HG03342 (cell line): Measurements from ENCODE around the gene MYOM1.
A peak's percentile ranks its signal among the peaks of the same experiment; 100 is the strongest.
"Not testable (repeated sequence)": the region's sequence is repeated elsewhere in the genome, so short reads cannot be mapped to it uniquely, and the experiment has no call there.

Source experiments
- ATAC-seq: cut with Tn5 transposase; IDR thresholded peaks from one replicate; pipeline ENCODE4 v1.9.1; 2021; ENCODE audit warnings: mild to moderate bottlenecking, moderate library complexity; ENCODE audit not compliant: unreplicated experiment

MYOM1 gene

DNA sequence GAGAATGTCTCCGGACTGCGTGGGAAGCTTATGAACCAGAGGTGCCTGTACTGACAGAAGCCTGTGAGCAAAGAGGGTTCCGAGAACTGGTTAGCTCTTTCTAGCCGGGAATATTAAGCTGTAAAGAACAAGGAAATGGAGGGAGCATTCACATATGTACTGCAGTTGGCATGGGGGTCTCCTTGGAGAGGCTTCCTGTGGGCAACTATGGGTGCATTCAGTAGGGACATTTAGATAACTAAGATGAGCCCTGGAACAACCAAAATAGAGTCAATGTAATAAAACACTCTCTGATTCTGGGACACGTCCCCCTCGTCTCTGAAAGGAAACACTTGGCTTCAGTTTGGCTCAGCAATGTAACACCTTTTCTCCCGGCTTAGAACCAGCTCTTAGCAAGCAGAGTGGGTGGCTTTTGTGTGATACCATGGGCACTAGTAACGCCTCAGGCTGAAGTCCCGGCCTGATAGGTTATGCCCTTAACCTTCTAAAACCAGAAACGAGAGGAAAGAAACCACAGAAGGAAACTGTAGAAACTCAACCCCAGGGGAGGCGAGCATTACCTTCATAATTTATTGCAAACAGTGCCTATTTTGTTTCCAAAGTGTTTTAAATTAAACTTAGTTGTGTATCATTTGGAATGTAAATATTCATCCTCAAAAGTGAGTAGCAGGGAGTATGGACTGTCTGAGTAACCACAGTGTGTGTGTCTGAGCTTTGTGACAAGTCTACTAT, 158.0 kb downstream of the MYOM1 start:
- no peak for ATAC-seq

- ATAC-seq: peak; percentile 50
Measured at GRCh38 chr18:3060667-3061580, 158.8 kb downstream of the MYOM1 start.

DNA sequence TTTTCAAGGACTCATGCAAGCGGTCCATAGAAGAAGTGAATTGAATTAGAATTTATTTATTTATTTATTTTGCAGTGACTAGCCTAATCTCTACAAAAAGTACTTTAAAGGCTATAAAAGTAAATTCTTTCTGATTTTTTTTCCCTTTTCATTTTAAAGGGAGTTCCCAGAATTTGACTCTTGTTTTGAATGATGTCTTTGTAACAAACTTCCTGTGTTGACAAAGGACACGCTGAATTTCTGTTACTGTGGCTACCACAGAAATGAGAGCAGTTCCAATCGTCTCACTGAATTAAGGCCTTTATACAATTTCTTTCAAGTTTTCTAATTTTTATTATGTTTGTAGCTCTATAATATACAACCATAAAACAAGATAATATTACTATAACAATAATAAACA, 160.5 kb downstream of the MYOM1 start:
- no peak for ATAC-seq

DNA sequence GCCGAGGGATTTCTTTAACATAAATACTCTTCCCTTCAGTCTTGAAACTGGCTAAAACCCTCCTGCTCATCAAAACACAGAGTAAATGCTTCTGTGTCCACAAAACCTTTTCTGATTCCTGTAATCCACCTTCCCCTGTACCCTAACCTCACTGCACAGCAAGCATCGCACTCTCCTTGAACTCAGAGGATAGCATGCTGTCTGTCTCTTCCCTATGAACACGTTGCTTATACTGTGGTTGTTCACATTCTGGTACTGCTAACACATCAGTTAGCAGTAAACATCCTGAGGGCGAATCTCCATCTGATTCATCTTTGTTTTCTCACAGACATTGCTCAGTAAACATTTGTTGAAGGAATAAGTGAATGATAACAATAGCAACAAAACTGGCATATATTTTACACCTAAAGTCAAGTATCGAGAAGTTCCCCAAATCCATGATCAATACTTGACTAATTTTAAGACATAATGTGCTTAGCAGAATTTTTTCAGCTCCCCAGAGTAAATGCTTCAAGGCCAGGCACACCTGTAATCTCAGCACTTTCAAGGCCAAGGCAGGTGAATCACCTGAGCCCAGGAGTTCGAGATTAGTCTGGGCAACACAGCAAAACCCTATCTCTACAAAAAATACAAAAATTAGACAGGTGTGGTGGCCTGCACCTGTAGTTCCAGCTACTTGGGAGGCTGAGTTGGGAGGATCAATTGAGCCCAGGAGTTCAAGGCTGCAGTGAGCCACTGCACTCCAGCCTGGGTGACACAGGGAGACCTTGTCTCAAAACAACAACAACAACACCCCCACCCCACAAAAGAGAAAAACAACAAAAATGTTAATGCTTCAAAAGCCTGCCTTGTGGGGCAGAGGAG, 161.2 kb downstream of the MYOM1 start:
- ATAC-seq: no peak

DNA sequence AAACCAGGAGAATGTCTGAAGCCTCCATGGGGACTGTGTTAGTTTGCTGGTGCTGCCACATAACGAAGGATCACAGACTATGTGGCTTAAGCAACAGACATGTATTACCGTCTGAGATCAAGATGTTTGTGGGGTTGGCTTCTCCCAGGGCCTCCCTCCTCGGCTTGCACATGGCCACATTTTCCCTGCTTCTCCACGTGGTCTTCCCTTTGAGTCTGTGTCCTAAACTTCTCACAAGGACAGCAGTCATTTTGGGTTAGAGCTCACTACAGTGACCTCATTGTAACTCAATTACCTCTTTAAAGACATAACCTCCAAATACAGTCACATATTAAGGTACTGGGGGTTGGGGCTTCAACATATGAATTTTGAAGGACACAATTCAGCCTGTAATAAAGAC, 162.2 kb downstream of the MYOM1 start:
- ATAC-seq: no peak

DNA sequence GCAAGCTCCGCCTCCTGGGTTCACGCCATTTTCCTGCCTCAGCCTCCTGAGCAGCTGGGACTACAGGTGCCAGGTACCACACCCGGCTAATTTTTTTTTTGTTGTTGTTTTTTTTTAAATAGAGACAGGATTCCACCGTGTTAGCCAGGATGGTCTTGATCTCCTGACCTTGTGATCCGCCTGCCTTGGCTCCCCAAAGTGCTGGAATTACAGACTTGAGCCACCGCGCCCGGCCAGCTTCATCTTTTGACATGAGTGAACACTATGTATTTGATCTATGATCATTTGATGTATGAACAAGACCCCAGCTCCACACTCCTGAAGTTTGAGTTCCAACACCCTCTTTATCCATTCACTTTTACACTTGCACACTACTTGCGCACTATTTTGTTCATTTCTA, 163.5 kb downstream of the MYOM1 start:
- no peak for ATAC-seq

- ATAC-seq: no peak
Measured at GRCh38 chr18:3055816-3056215, 164.0 kb downstream of the MYOM1 start.

DNA sequence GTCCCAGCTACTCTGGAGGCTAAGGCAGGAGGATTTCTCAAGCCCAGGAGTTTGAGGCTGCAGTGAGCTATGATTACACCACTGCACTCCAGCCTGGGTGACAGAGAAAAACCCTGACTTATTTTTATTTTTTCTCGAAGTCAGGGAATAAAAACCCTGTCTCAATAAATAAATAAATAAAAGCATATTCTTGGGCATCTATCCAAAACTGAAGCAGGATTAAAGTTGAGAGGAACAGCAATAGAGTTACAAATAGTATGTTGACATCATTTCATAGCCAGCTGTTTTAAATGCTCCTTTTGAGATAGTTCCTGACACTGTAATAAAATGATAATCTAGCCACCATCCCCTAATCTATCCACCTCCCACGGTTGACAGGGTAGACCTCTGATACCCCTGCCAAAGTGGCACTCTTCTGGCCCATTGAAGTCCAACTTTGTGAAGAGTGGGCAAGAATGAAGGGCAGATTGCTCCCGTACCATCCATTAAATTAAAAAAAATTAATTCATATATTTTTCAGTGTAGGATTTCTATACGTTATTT, 164.5 kb downstream of the MYOM1 start:
- ATAC-seq: no peak

GRCh38 chr18:3054780-3055179, 165.0 kb downstream of the MYOM1 start:
- ATAC-seq: no peak

- no peak for ATAC-seq
Measured at GRCh38 chr18:3054214-3054613, 165.6 kb downstream of the MYOM1 start.

DNA sequence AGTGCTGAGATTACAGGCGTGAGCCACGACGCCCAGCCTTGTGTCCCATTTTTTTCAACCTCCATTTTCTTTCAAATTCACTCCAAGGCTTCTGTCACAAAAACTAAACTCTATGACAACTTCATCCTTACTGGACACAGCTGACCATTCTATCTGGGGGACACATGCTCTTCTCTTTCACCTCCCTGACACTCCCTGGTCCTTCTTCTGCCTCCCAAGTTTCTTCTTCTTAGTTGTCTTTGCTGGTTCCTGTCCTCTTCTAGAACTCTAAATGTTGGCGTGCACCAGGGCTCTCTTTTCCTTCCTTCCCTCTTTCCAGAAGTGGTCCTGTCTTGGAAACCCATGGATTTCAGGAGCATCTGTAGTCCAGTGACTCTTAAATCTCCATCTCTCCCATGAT, 166.7 kb downstream of the MYOM1 start:
- ATAC-seq: no peak

DNA sequence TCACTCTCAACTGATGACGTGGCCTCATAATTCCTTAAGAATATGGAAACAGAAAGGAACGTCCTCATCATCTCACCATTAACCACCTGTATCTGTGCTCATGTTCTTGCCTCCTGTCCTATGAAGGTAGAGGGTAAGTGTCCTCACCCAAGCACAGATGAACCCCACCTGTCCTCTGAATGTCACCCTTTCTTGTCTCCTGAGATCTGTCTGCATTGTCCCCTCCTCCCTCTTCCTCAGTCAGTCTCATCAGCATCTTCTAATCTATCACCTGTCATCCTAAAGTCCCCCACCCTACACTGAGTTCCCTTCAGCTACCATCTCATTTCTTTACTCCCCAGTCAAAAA, 167.4 kb downstream of the MYOM1 start:
- ATAC-seq: no peak

DNA sequence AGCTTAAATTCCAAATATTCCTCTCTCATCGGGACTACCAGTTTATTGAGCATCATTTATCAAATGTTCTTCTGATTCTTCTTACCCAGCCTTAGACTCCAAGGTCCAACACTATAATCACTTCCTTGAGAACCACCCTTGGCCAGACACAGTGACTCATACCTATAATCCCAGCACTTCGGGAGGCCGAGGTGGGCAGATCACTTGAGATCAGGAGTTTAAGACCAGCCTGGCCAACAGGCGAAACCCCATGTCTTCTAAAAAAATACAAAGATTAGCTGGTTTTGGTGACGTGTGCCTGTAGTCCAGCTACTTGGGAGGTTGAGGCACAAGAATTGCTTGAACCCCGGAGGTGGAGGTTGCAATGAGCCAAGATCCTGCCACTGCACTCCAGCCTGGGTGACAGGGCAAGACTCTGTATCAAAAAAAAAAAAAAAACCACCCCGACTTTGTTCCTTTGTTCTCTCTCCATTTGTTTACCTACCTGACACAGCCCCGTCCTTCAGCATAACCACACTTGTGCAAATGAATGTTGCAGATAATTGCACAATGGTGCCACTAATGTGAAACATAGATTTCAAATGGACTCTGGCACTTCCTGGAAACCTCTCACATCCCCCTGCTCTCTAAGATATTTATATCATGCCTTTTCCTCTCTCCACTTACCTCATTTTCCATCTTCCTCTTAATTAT, 167.9 kb downstream of the MYOM1 start:
- no peak for ATAC-seq

GRCh38 chr18:3049897-3050454, 169.8 kb downstream of the MYOM1 start:
- not testable (repeated sequence) for ATAC-seq

GRCh38 chr18:3048820-3049349, 170.9 kb downstream of the MYOM1 start:
- no peak for ATAC-seq

DNA sequence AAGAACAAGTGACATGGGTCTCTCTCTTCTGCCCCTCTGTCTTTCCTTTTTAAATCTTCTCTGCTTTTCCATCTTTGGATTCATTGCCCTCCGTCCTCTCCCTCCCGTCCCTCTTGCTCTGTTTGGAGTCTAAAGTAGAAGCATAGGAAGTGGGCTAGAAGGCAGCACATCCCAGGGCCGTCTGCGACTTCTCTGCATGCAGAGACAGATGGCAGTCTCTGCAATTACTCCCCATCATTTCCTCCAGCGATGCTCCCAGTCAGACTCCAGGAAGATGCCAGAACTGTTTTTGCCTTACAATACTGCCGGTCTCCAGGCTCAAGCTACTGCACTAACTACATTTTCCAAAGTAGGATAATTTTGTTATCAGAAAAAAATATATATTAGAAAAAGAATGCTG, 171.6 kb downstream of the MYOM1 start:
- ATAC-seq: no peak

- no peak for ATAC-seq
Measured at GRCh38 chr18:3046216-3046808, 173.5 kb downstream of the MYOM1 start.

- ATAC-seq: no peak
Measured at GRCh38 chr18:3044931-3045698, 174.7 kb downstream of the MYOM1 start.

DNA sequence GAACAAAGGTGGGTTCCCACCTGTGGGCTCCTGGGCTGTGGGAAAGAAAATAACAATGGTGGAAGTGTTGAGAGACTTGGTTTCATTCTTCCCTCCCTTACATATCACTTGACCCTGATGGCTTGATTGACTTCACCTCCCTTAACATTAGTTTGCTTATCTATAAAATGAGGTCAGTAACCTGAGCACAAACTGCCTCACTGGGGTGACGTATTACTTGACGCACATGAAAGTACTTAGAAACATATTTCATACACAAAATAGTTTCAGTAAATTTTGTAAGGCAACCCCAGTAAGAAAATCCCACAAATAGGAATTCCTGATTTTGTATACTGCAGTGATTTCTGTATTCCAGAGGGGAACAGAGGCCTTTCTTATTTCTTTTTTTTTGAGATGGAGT, 177.4 kb downstream of the MYOM1 start:
- no peak for ATAC-seq
